K562 (cell line): ENCODE data around the gene MGA.

Source experiments
- EP300 ChIP-seq: IDR thresholded peaks from 2 replicates; pipeline ENCODE4 v1.6.1; 2012; ENCODE audit warnings: low read length, improper control_type of control experiment
- KAT7 ChIP-seq: sonication (generic); formaldehyde crosslinking; IDR thresholded peaks from 2 replicates; pipeline ENCODE4 v1.8.0; 2022; ENCODE audit warnings: missing genetic modification reagents, mild to moderate bottlenecking, borderline replicate concordance
- NFXL1 ChIP-seq: fragments of 450-650 bp; formaldehyde crosslinking; IDR thresholded peaks from 2 replicates; pipeline ENCODE4 v1.4.0; 2021; ENCODE audit warnings: mild to moderate bottlenecking
- POLR2A ChIP-seq: fragments of 450-650 bp; conservative IDR thresholded peaks from 2 replicates; pipeline ENCODE4 v1.6.1; 2016
- SIRT6 ChIP-seq: IDR thresholded peaks from one replicate; pipeline ENCODE4 v1.6.1; 2012; ENCODE audit warnings: low read depth, mild to moderate bottlenecking, control low read depth, inconsistent platforms, low read length, moderate library complexity
- ZNF311 ChIP-seq: fragments of 250-450 bp; sonication (Bioruptor Pico); IDR thresholded peaks from 2 replicates; pipeline ENCODE4 v1.4.0; 2020; ENCODE audit warnings: mild to moderate bottlenecking, moderate library complexity
- ZNF717 ChIP-seq: fragments of 250-450 bp; sonication (Bioruptor Pico); IDR thresholded peaks from 2 replicates; pipeline ENCODE4 v1.5.0; 2021
- TF ChIP-seq, protein P1 (sequence below): sonication (generic); formaldehyde crosslinking; IDR thresholded peaks from 2 replicates; pipeline ENCODE4 v1.8.1; 2023; ENCODE audit warnings: mild to moderate bottlenecking, missing genetic modification reagents
- TF ChIP-seq, protein P2 (sequence below): fragments of 250-450 bp; sonication (Bioruptor Pico); IDR thresholded peaks from 2 replicates; pipeline ENCODE4 v1.8.0; 2022; ENCODE audit warnings: moderate library complexity, mild to moderate bottlenecking, inconsistent platforms

DNA sequence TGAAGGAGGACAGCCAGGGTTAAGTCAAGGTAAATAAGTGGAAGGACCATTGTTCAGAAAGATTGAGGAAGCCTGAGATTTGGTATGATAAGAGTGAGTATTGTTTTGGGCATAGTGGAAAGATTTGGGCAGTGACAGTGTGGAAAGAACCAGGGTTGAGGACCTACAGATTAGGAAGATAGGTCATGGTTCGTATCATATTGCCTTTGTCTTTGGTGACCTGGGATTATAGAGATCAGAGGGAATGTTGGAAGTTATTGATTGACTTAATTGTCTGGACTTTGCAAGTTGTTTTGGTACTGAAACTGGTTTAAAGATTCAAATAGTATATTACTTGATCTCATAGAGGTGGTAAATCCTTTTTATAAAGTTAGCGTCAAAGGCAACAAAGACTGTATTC, 23.1 kb upstream of the MGA start:
- TF ChIP-seq EP300 (no peak), POLR2A (no peak), KAT7 (CRISPR knock-in tag) (no peak), NFXL1 (CRISPR knock-in tag) (no peak), ZNF311 (CRISPR knock-in tag) (no peak), ZNF717 (CRISPR knock-in tag) (no peak), SIRT6 (no peak)
- TF ChIP-seq, protein P1, sequence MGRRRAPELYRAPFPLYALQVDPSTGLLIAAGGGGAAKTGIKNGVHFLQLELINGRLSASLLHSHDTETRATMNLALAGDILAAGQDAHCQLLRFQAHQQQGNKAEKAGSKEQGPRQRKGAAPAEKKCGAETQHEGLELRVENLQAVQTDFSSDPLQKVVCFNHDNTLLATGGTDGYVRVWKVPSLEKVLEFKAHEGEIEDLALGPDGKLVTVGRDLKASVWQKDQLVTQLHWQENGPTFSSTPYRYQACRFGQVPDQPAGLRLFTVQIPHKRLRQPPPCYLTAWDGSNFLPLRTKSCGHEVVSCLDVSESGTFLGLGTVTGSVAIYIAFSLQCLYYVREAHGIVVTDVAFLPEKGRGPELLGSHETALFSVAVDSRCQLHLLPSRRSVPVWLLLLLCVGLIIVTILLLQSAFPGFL = no peak
- TF ChIP-seq, protein P2, sequence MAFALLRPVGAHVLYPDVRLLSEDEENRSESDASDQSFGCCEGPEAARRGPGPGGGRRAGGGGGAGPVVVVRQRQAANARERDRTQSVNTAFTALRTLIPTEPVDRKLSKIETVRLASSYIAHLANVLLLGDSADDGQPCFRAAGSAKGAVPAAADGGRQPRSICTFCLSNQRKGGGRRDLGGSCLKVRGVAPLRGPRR (CRISPR knock-in tag) = no peak
